ENCODE measurements around the gene EYA2. TPM values are rescaled to one million over a fixed set of nuclear protein-coding genes. Genes with fewer than 3 reads are reported as not detected.

The EYA2 gene
- total RNA-seq, 2 experiments from 2014 or later = not detected

DNA sequence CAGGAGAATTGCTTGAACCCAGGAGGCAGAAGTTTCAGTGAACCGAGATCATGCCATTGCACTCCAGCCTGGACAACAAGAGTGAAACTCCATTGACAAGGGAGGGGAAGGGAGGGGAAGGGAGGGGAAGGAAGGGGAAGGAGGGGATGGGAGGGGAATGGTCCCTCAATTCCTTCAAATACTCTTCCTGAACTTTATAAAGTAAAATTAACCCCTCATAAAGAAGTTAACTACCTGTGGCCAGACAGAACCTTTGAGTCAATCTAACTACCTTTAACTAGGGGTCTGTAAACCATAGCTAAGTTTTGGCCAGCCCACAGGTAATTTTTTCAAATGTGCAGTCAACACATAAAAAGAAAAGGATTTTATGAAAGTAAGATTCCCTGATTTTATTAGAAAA is 330.8 kb downstream of the EYA2 start:
- ChIA-PET POLR2A (no interaction called here), CTCF (interaction anchor here (1.3 kb wide), 1 partner anchor 158 kb away, joined by 4 read pairs; no protein-coding TSS in a partner anchor)
- Mint-ChIP-seq H3K9me3 (ENCODE audit: insufficient read depth) (no peaks in the 10 kb centered on the region), H3K4me3 (no peak overlapping the region), H3K36me3 (ENCODE audit: low read depth) (peaks cover 61% of the 10 kb centered on the region), H3K27me3 (ENCODE audit: low read depth) (no peaks in the 10 kb centered on the region), H3K4me1 (ENCODE audit: low read depth) (peaks cover 14% of the 10 kb centered on the region), H3K27ac (peak overlapping the region; percentile 43)
- ATAC-seq (no peak), DNase-seq (no peak)

DNA sequence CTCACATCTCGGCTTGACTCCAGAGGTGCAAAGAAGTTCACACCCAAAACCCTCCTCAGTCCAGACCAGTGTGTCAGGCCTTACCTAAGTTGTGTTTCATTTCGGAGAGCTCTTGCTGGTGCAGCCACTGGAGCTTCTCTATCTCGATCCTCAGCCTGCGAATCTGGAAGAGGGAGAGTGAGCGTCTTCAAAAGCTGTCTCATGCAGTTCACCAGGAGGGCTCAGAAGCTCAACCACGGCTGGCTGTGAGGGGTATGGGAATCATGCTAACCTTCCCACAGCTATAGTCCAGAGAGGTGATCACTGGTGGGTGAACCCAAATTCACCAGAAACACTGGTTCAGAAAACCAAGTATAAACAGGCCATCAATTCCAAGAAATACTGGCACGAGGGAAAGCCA is 332.5 kb downstream of the EYA2 start:
- Mint-ChIP-seq H3K9me3 (ENCODE audit: insufficient read depth) (no peaks in the 10 kb centered on the region), H3K4me3 (no peak overlapping the region), H3K36me3 (ENCODE audit: low read depth) (peaks cover 63% of the 10 kb centered on the region), H3K27me3 (ENCODE audit: low read depth) (no peaks in the 10 kb centered on the region), H3K4me1 (ENCODE audit: low read depth) (peaks cover 6% of the 10 kb centered on the region), H3K27ac (no peak overlapping the region)
- CTCF ChIA-PET = interaction anchor here (0.9 to 4.0 kb wide), 3 partner anchors 8 to 157 kb away, joined by 3 to 18 read pairs (median 6); no protein-coding TSS in a partner anchor
- ATAC-seq = no peak
- POLR2A ChIA-PET = no interaction called here
- no peak for DNase-seq

DNA sequence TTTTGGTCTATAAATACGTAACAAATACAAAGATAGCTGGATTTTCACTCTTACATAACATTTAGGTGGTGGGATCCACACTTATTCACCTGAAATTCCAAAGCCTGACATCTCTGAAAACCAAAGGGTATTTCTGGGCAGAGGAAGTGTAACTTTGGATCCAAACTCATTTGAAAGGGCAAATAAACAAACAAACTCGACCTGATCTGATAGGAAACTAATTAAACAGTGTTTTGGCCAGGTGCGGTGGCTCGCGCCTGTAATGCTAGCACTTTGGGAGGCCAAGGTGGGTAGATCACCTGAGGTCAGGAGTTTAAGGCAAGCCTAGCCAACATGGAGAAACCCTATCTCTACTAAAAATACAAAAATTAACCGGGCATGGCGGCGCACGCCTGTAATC is 332.9 kb downstream of the EYA2 start:
- ChIA-PET CTCF (interaction anchor here (0.9 to 4.0 kb wide), 3 partner anchors 9 to 156 kb away, joined by 3 to 18 read pairs (median 6); no protein-coding TSS in a partner anchor), POLR2A (no interaction called here)
- H3K4me1 Mint-ChIP-seq (ENCODE audit: low read depth) = peaks cover 2% of the 10 kb centered on the region
- no peak for DNase-seq
- no peaks in the 10 kb centered on the region for H3K27me3 Mint-ChIP-seq (ENCODE audit: low read depth)
- H3K36me3 Mint-ChIP-seq (ENCODE audit: low read depth) = peaks cover 59% of the 10 kb centered on the region
- H3K9me3 Mint-ChIP-seq (ENCODE audit: insufficient read depth) = no peaks in the 10 kb centered on the region
- no peak overlapping the region for H3K4me3 Mint-ChIP-seq
- no peak overlapping the region for H3K27ac Mint-ChIP-seq
- no peak for ATAC-seq

DNA sequence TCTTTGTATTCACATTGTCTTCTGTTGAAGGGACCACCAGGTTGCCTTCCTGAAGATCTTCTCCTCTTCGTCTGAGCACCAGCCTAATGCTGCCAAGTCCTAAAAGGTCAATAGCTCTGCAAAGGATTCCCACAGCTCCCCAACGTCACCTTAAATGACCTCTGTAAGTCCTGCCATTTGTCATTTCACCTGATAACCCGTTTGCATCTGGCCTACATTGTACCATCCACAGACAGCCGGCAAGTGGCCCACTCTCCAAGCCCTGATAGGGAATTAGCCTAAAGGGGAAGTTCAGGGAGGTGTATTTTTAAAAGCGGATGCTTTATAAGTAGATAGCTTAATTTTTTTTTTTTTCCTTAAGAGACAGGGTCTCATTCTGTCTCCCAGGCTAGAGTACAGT is 334.0 kb downstream of the EYA2 start:
- peaks cover 57% of the 10 kb centered on the region for H3K36me3 Mint-ChIP-seq (ENCODE audit: low read depth)
- no peaks in the 10 kb centered on the region for H3K9me3 Mint-ChIP-seq (ENCODE audit: insufficient read depth)
- no peak overlapping the region for H3K4me3 Mint-ChIP-seq
- H3K27ac Mint-ChIP-seq = peak overlapping the region; percentile 4
- ChIA-PET POLR2A (interaction anchor here (1.1 kb wide), 1 partner anchor 13 kb away, joined by 3 read pairs; no protein-coding TSS in a partner anchor), CTCF (interaction anchor here (0.8 to 4.0 kb wide), 5 partner anchors 10 to 155 kb away, joined by 3 to 18 read pairs (median 3); no protein-coding TSS in a partner anchor)
- DNase-seq (no peak), ATAC-seq (no peak)
- no peaks in the 10 kb centered on the region for H3K4me1 Mint-ChIP-seq (ENCODE audit: low read depth)
- H3K27me3 Mint-ChIP-seq (ENCODE audit: low read depth) = no peaks in the 10 kb centered on the region

DNA sequence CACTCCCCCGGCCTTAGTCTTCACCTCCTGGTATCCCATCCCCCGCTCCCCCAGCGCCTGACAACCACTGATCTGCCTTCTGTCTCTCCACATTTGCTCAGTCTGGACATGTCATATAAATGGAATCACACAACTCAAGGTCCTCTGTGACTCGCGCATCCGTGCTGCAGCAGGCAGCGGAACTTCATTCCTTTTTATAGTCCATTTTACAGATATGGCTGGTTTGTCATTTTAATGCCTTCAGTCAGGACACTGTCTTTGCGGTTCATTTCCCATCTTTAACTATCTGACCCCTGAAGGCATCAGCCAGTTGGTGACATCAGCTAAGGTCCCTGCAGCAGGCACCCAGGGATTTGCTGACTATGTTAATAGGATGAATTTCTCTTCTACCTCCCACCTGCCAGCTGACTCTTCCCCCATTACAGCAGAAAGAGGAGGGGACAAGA is 336.2 kb downstream of the EYA2 start:
- DNase-seq = no peak
- ATAC-seq = no peak
- POLR2A ChIA-PET = no interaction called here
- H3K27ac Mint-ChIP-seq = no peak overlapping the region
- no peaks in the 10 kb centered on the region for H3K27me3 Mint-ChIP-seq (ENCODE audit: low read depth)
- H3K4me1 Mint-ChIP-seq (ENCODE audit: low read depth) = no peaks in the 10 kb centered on the region
- peaks cover 63% of the 10 kb centered on the region for H3K36me3 Mint-ChIP-seq (ENCODE audit: low read depth)
- CTCF ChIA-PET = interaction anchor here (4.0 kb wide), 1 partner anchor 12 kb away, joined by 18 read pairs; no protein-coding TSS in a partner anchor
- H3K9me3 Mint-ChIP-seq (ENCODE audit: insufficient read depth) = no peaks in the 10 kb centered on the region
- no peak overlapping the region for H3K4me3 Mint-ChIP-seq

DNA sequence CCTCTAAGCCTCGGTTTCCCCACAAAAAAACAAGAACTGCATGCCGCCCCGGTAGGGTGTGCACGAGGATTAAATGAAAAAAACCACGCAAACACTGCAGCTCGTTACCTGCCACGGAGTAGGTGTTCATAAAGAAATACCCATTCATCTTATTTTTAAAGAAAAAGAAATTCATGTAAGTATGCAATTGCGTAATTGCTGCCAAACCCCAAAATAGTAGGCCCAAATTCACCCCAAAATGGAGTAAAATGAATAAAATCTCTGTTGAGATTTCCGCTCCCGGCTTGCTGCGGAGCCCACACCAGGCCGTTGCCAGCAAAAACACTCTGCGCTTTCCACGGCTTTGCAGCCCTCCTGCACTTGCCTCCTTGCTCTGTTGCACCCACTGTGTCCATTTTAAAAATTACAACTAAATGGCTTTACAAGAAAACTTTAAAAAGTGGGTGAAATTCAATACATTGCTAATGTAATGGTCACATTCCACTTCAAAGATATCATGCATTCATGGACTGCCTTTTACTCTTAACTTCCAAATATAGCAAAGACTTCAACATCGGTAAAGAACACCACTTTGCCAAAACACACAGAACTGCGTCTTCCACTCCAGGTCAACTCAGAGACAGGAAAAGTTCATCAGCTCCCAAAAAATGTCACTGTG is 336.9 kb downstream of the EYA2 start:
- POLR2A ChIA-PET = no interaction called here
- no peak overlapping the region for H3K27ac Mint-ChIP-seq

DNA sequence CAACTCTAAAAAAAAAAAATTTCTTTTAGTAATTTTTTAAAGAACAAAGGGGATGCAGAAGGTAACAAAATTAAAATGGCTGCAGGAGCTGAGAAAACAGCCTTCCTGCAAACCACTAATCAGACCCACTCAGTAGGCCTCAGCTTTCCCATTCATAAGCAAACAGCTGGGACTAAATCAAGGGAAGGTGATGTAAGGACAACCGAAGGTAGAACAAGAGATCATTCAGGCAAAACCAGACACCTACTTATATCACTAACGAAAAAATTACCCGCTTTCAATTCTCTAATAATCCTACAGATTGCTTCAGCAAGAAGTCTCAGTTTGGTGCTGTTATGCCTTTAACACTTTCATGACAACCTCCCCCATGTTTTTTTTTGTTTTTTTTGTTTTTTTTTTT is 337.9 kb downstream of the EYA2 start:
- ChIA-PET CTCF (interaction anchor here (1.3 kb wide), 2 partner anchors 13 to 152 kb away, joined by 3 to 5 read pairs; no protein-coding TSS in a partner anchor), POLR2A (no interaction called here)
- no peak for ATAC-seq
- H3K4me1 Mint-ChIP-seq (ENCODE audit: low read depth) = no peaks in the 10 kb centered on the region
- H3K9me3 Mint-ChIP-seq (ENCODE audit: insufficient read depth) = no peaks in the 10 kb centered on the region
- H3K27me3 Mint-ChIP-seq (ENCODE audit: low read depth) = no peaks in the 10 kb centered on the region
- peaks cover 68% of the 10 kb centered on the region for H3K36me3 Mint-ChIP-seq (ENCODE audit: low read depth)
- no peak overlapping the region for H3K4me3 Mint-ChIP-seq
- H3K27ac Mint-ChIP-seq = no peak overlapping the region
- DNase-seq = no peak

More for the DNA sequence above, 336.9 kb downstream of the EYA2 start:
- H3K4me1 Mint-ChIP-seq (ENCODE audit: low read depth) = no peaks in the 10 kb centered on the region
- H3K9me3 Mint-ChIP-seq (ENCODE audit: insufficient read depth) = no peaks in the 10 kb centered on the region
- H3K27me3 Mint-ChIP-seq (ENCODE audit: low read depth) = no peaks in the 10 kb centered on the region
- H3K36me3 Mint-ChIP-seq (ENCODE audit: low read depth) = peaks cover 65% of the 10 kb centered on the region
- CTCF ChIA-PET = interaction anchor here (1.3 kb wide), 2 partner anchors 12 to 153 kb away, joined by 3 to 5 read pairs; no protein-coding TSS in a partner anchor
- no peak for ATAC-seq
- H3K4me3 Mint-ChIP-seq = no peak overlapping the region
- no peak for DNase-seq

DNA sequence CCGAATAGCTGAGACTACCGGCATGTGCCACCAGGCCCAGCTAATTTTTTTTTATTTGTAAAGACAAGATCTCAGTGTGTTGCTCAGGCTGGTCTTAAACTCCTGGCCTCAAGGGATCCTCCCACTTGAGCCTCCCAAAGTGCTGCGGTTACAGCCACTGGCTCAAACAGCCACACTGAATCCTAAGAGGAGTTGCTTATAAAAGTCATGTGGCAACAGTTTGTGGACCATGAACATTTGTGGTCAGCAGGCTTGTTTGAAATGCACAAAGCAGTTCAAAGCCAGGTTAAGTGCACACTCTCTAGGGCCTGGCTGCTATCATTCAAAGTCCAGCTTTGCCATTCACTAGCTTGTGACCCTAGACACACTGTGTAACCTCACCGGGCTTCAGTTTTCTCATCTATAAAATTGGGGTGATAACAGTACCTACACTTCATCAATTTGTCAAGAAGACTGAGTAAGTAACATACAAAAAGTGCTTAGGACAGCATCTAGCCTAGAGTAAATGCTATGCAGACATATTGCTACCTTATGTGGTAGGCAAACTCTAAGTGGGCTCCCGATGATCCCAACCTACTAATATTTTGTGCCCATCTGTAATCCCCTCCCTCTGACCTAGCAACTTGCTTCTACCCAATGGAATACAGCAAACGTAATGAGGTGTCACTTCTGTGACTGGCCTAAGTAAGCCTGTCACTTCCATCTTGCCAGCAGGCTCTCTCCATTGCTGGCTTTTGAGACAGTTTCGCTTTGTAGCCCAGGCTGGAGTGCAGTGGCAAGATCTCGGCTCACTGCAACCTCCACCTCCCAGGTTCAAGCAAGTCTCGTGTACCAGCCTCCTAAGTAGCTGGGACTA is 338.9 kb downstream of the EYA2 start:
- no peak overlapping the region for H3K27ac Mint-ChIP-seq
- no peak overlapping the region for H3K4me3 Mint-ChIP-seq
- ATAC-seq (no peak), DNase-seq (no peak)
- CTCF ChIA-PET = interaction anchor here (1.6 kb wide), 1 partner anchor 430 kb away, joined by 4 read pairs; no protein-coding TSS in a partner anchor
- H3K9me3 Mint-ChIP-seq (ENCODE audit: insufficient read depth) = no peaks in the 10 kb centered on the region
- H3K36me3 Mint-ChIP-seq (ENCODE audit: low read depth) = peaks cover 70% of the 10 kb centered on the region
- POLR2A ChIA-PET = no interaction called here
- no peaks in the 10 kb centered on the region for H3K4me1 Mint-ChIP-seq (ENCODE audit: low read depth)
- no peaks in the 10 kb centered on the region for H3K27me3 Mint-ChIP-seq (ENCODE audit: low read depth)

DNA sequence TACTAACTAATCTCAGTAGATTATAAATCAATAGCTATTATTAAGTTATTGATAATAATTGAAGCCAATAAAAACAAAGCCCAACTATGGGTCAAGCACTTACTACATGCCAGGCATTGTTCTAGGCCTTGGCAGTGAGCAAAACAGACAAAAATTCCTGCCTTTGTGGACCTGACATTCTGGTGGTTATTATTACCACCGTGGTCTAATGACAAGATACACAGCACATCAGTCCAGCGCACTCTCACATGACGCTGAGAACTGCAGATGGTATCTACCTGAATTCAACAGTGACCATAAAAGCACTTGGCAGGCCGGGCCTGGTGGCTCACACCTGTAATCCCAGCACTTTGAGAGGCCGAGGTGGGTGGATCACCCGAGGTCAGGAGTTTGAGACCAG is 340.5 kb downstream of the EYA2 start:
- Mint-ChIP-seq H3K36me3 (ENCODE audit: low read depth) (peaks cover 69% of the 10 kb centered on the region), H3K4me3 (no peak overlapping the region), H3K4me1 (ENCODE audit: low read depth) (no peaks in the 10 kb centered on the region), H3K27me3 (ENCODE audit: low read depth) (no peaks in the 10 kb centered on the region), H3K27ac (no peak overlapping the region), H3K9me3 (ENCODE audit: insufficient read depth) (no peaks in the 10 kb centered on the region)
- CTCF ChIA-PET = interaction anchor here (0.6 to 2.6 kb wide), 4 partner anchors 29 to 429 kb away, joined by 3 to 10 read pairs (median 4); no protein-coding TSS in a partner anchor
- POLR2A ChIA-PET = no interaction called here
- ATAC-seq (no peak), DNase-seq (no peak)

DNA sequence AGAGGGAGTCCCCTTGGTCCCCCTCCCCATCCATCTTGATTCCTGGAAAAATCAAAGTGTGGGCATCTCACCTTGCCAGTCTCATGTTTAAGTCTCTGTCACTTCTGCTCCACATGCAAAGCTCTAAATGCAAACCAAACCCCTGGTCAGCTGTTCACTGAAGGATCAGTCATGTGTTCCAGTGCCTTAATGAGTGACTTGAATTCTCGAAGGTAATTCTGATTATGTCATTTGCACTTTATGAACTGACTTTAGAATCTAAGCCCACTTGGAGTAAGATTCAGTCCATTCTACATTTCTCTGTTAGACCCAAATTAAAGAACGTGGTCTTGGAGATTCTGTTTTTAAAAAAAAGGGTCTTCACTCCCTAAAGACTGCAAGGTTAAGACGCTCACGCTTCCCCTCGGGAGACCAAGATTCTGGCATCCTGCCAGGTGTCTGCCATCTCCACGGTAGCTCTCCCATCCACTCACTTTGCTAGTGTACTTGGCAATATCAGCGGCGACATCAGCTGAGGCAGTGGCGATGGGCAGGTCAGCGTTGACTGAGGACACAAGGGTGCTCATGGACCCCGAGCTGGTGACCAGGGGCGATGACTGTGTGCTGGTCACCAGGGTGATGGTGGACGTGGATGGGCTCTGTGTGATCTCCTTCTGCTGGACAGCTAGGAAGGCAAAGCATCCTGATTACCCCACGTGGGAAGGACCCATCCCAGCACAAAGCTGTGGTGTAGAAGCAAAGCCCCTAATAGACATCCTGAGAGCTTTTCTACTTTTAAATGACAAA is 341.4 kb downstream of the EYA2 start:
- H3K4me3 Mint-ChIP-seq = no peak overlapping the region
- H3K27me3 Mint-ChIP-seq (ENCODE audit: low read depth) = no peaks in the 10 kb centered on the region
- no peak for ATAC-seq

DNA sequence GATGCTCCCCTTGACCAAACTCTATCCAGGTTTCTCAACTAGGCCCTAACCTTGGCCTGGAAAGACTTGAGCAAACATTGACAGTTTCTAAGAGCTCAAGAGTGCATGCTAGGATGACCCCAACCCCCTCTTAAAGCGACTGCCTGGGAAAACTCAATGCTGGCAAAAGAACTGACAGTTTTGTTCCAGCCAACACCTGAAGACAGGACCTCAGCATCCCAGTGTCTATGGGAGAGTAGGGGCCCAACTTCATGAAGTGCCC is 341.9 kb downstream of the EYA2 start:
- Mint-ChIP-seq H3K27me3 (ENCODE audit: low read depth) (no peaks in the 10 kb centered on the region), H3K27ac (no peak overlapping the region), H3K9me3 (ENCODE audit: insufficient read depth) (no peaks in the 10 kb centered on the region), H3K4me3 (no peak overlapping the region), H3K36me3 (ENCODE audit: low read depth) (peaks cover 60% of the 10 kb centered on the region), H3K4me1 (ENCODE audit: low read depth) (no peaks in the 10 kb centered on the region)
- ChIA-PET CTCF (interaction anchor here (2.6 kb wide), 1 partner anchor 147 kb away, joined by 10 read pairs; no protein-coding TSS in a partner anchor), POLR2A (no interaction called here)
- no peak for ATAC-seq
- no peak for DNase-seq

More for the DNA sequence above, 341.4 kb downstream of the EYA2 start:
- ChIA-PET CTCF (interaction anchor here (2.6 kb wide), 1 partner anchor 148 kb away, joined by 10 read pairs; no protein-coding TSS in a partner anchor), POLR2A (no interaction called here)
- H3K4me1 Mint-ChIP-seq (ENCODE audit: low read depth) = no peaks in the 10 kb centered on the region
- H3K27ac Mint-ChIP-seq = peak overlapping the region; percentile 28
- peaks cover 62% of the 10 kb centered on the region for H3K36me3 Mint-ChIP-seq (ENCODE audit: low read depth)
- no peaks in the 10 kb centered on the region for H3K9me3 Mint-ChIP-seq (ENCODE audit: insufficient read depth)
- no peak for DNase-seq

Data from activated CD8-positive, alpha-beta T cell treated with anti-CD3 and anti-CD28 coated beads, Interleukin-2, amount 10 ng/mL, durations not matched to agents 7 days and 5 days (primary cell).